Measurements from ENCODE around the gene SIL1.
"Not testable (repeated sequence)": the region's sequence is repeated elsewhere in the genome, so short reads cannot be mapped to it uniquely, and the experiment has no call there.

SIL1 gene

DNA sequence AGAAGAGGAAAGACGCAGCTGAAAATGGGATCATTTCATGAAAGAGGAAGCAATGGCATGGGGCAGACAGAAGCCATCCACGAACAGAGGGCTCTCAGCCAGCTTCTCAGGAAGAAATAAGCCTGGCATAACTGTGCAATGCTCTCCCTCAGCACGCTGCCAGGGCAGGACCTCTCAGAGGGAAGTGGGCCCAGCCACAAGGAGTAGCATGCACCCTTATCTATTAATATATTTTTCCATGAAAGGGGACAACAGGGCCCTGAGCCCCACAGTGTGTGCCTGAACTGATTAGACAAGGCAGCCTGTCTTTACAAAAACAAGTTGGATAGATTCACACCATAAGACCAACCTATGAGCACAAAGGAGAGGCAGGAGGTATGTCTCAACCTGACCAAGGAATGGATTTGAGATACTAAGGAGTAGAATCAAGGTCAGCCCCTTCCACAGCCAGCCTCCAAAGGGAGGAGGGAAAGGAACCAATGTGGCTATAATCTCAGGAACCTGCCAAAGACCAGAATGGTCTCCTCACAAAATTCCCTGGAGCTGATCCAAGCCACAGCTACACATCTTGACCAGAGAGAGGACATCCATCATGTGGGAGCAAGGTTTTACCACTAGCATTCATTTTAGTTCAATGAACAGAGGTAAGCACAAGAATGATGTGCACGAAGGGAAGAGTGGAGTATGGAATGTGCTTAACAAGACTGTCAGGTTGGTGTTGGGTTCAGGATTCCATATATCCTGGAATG is 154.8 kb downstream of the SIL1 start:
- TF ChIP-seq CTCF (IDR thresholded peaks at IDR 0.05; ENCODE audit: borderline replicate concordance, insufficient read depth, low read depth, low read length) = no peak
- H3K4me3 ChIP-seq (ENCODE audit: low read depth, low read length) = no peak overlapping the region

- no peak for TF ChIP-seq CTCF (IDR thresholded peaks at IDR 0.05; ENCODE audit: borderline replicate concordance, insufficient read depth, low read depth, low read length)
- H3K4me3 ChIP-seq (ENCODE audit: low read depth, low read length) = no peak overlapping the region
These were observed 158.1 kb downstream of the SIL1 start for GRCh38 chr5:139040081-139040480.

DNA sequence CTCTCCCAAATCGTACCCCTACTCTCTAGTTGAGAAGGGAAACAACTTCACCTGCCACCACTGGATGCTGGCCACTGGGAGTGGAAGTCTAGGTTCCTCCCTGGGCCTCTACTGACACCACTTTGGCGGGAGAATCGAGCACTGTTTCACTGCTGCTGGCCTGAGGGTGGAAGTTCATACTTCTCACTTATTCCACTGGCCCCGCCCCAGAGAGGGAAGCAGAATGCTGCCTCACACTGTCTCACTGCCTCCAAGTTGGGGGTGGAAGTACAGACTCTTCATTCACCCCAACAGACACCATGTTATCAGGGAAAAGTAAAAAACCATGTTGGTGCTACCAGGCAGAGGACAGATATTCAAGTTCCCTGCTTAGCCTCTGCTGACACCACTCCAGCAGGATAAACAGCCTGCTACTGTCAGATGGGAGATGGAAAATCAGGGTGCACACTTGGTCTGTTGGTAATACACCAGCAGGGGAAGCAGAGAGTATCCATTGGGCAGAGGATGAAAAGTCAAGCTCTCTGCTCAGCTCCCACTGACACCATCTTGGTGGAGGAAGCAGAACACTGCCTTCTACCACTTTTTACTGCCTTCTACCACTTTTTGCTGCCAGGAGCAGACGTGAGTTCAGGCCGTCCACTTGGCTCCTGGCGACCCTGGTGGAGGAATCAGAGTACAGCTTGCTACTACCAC is 159.4 kb downstream of the SIL1 start:
- no peak for TF ChIP-seq CTCF (IDR thresholded peaks at IDR 0.05; ENCODE audit: borderline replicate concordance, insufficient read depth, low read depth, low read length)
- no peak overlapping the region for H3K4me3 ChIP-seq (ENCODE audit: low read depth, low read length)

- no peak for TF ChIP-seq CTCF (IDR thresholded peaks at IDR 0.05; ENCODE audit: borderline replicate concordance, insufficient read depth, low read depth, low read length)
- H3K4me3 ChIP-seq (ENCODE audit: low read depth, low read length) = no peak overlapping the region
These were observed 160.4 kb downstream of the SIL1 start for GRCh38 chr5:139037732-139038131.

GRCh38 chr5:139036332-139036731 is 161.8 kb downstream of the SIL1 start:
- not testable (repeated sequence) for H3K4me3 ChIP-seq (ENCODE audit: low read depth, low read length)

- no peak for TF ChIP-seq CTCF (IDR thresholded peaks at IDR 0.05; ENCODE audit: borderline replicate concordance, insufficient read depth, low read depth, low read length)
These were observed 171.0 kb downstream of the SIL1 start for GRCh38 chr5:139027150-139027549.

DNA sequence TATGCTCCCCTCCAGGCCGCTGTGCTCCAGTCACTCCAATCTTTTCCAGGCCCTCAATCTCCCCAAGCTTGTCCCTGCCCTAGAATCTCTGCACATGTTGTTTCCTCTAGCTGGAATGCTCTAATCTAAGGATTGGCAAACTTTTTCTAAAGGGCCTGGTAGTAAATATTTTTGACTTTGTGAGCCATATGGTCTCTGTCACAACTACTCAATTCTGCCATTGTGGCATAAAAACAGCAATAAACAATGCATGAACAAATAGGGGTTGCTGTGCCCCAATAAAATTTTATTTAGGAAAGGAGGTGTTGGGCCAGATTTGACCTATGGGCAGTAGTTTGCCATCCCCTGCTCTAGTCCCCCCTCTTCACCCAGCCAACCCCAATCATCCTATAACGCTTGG is 172.5 kb downstream of the SIL1 start:
- TF ChIP-seq CTCF (IDR thresholded peaks at IDR 0.05; ENCODE audit: borderline replicate concordance, insufficient read depth, low read depth, low read length) = no peak
- H3K4me3 ChIP-seq (ENCODE audit: low read depth, low read length) = no peak overlapping the region

More at GRCh38 chr5:139027150-139027549, 171.0 kb downstream of the SIL1 start:
- no peak overlapping the region for H3K4me3 ChIP-seq (ENCODE audit: low read depth, low read length)
